Measurements from ENCODE around the gene CRYM. TPM values are rescaled to one million over a fixed set of nuclear protein-coding genes. Genes with fewer than 3 reads are reported as not detected.
A peak's percentile ranks its signal among the peaks of the same experiment; 100 is the strongest.
"Not testable (repeated sequence)": the region's sequence is repeated elsewhere in the genome, so short reads cannot be mapped to it uniquely, and the experiment has no call there.

Gene CRYM
- total RNA-seq, 1 experiment from 2014 or later, result not detected

DNA sequence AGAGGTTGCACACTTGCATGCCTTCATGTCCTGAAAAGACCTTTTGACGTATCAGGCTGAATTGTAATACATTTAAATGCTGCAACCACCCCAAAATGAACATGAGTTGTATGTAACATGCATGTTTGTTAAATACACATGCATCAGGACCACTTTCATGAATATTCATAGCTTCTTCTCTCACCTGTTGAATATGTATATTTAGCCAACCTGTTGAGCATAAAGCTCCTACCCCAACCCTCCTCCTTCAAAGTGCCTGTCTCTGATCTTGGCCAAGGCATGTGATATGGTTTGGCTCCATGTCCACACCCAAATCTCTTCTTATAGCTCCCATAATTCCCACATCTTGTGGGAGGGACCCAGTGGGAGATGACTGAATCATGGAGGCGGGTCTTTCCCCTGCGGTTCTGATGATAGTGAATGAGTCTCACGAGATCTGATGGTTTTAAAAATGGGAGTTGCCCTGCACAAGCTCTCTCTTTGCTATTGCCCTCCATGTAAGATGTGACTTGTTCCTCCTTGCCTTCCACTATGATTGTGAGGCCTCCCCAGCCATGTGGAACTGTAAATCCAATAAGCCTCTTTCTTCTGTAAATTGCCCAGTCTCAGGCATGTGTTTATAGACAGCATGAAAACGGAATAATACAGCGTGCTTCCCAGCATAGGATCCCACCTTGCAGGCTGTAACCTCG lies 3.8 kb upstream of the CRYM start:
- DNase-seq (ENCODE audit: extremely low read depth, low read depth), result no peak

DNA sequence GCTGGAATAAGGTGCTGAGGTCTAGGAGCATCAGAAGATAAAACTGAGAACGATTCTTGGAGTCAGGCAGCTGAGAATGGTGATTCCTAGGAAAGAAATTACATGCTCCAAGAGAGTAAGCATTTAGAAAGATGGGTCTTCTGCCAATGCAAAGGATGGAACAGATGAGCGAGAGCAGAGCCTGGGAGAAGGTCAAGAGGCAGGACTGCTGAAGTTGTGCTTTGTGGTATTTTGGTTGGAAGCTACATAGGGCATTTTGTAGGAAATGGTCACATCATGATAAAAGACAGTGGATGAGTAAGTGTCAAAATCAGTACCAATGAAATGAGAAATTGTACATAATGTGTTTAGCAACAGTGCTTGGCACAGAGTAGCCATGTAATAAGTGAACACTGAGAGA lies 1.4 kb upstream of the CRYM start:
- no peak for DNase-seq (ENCODE audit: extremely low read depth, low read depth)

DNA sequence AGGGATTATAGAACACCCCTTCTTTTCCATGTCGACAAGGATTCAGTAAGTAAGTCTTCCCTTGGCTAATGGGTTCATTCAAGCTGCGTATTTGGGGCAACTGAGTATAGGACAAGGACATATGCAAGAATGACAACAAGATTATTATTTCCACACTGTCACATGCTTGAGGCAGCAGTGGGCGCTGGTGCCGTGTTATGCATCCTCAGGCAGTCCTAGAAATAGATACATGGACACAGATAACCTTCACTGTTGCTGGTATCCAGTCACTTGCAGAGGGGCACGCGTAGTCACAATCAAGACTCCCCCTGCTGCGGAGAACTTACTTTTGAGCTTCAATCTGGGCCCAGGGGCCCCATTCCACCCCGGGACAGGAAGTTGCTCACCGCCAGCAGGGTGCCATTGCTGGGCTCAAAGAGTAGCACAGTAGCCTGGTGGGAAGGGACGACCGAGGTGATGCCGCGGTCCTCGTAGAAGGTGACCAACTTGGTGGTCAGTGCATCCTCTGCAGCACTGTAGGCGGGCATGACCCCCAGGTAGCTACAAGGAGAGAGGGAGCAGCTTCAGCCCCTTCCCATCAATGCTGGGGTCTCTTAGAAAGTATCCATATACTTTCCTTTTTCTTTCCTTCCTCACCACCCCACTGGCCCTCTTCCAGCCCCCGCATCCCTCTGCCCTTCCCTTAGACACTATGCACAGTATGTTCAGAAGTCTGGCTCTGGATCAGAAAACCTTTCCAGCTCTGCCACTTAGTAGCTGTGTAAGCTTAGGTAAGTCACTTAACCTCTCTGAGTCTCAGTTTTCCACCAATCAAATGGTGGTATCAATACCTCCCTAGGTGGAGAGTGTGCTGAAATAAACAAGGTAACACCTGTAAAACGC lies 804 bp downstream of the CRYM start:
- no peak for DNase-seq (ENCODE audit: extremely low read depth, low read depth)

DNA sequence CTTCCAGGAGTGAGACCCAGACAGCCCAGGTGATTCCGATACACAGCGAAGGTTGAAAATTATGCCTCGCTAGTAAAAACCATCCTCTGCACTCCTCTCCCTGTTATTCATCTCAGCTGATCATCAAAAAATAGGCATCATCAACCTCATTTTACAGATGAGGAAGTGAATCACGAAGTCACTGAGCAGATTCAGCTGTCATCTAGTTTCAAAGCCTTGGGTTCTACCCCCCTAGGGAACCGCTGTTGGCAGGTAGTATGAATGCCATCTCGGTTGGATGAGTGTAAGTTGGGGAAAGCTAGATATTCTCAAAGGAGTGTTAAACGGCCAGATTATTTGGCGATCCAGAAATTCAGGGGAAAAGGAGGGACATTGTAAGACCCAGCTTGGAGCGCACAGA lies 2.0 kb downstream of the CRYM start:
- no peak for DNase-seq (ENCODE audit: extremely low read depth, low read depth)

DNA sequence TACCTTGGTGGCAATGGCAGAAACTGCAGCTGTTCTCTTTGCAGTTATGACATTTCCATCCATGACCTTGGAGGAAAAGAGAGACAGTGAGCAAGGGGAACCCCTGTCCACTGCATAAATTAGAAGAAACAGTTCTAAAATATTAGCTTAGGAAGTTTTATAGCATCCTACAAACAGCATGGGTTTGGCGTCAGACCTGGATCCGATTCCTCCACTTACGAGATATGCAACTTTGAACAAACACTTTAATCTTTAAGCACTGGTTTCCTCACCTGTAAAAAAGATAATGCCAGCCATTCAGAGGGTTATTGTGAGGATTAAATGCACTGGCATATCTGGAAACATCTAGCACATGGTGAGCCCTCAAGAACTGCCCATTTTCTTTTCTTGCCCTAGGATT lies 2.6 kb downstream of the CRYM start:
- DNase-seq (ENCODE audit: extremely low read depth, low read depth), result no peak

DNA sequence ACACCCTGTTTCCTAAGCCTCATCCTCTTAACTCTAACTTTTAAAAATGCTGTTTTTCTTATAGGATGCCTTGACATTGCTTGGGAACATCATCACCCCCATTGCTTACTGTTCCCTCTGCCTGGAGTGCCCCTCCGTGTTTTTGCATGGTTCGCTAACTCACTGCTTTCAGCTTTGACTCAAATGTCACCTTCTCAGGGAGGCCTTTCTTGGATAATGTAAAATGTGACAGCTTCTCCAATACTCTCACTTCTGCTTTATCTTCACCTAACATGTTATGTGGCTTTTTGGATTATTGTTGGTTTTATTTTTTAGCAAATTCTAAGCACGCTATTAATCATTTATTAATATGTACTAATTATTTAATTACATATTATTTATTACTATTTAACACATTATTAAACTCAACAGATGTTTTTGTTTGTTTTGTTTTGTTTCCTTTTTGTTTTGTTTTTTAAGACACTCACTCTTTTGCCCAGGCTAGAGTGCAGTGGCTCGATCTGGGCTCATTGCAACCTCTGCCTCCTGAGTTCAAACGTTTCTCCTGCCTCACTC lies 3.8 kb downstream of the CRYM start:
- DNase-seq (ENCODE audit: extremely low read depth, low read depth), result no peak

DNA sequence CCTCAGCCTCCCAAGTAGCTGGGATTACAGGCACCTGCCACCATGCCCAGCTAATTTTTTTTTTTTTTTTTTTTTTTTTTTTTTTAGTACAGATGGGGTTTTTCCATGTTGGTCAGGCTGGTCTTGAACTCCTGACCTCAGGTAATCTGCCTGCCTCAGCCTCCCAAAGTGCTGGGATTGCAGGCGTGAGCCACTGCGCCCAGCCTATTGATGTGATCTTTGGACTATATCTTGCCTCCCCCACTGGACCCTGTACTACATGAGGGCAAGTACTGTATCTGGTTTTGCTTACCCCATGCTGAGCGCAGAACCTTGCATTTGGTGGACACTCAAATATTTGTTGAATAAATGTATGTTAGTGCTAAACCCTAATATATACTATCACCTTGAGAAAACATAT lies 5.3 kb downstream of the CRYM start:
- DNase-seq (ENCODE audit: extremely low read depth, low read depth), result not testable (repeated sequence)

DNA sequence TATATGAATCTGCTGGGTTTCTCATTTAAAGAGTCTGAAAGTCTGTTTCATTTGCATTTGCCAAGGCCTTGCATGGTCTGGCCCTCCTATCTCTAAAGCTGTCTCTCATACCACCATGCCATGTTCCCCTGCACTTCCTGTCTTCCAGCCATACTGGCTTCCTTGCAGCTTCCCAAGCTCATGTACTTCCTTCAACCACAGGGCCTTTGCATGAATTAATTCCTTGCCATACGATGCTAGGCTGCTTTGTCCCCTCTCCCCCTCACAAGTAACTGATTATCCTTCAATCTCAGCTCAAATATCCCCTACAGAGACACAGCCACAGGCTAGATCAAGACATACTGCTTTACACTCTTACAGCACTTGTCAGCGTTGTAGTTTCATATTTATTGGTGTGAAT lies 5.8 kb downstream of the CRYM start:
- DNase-seq (ENCODE audit: extremely low read depth, low read depth), result no peak

DNA sequence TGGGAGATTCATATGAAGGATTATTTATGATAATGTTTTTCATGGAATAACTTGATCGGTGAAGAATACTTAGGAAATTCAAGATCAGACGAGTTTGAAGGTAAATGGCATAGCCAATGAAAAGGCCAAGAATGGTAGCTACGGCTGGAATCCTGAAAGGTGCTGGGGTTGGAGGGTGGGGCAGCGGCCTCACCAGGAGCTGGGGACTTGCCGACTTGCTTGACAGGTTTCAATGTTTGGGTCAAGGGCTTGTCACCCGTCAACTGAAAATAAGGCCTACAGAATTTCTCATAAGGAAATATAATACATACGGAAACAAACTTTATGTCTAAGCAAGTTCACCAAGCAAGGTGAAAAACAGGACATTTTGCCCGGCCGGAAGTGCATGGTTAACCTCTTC lies 9.9 kb downstream of the CRYM start:
- no peak for DNase-seq (ENCODE audit: extremely low read depth, low read depth)

DNA sequence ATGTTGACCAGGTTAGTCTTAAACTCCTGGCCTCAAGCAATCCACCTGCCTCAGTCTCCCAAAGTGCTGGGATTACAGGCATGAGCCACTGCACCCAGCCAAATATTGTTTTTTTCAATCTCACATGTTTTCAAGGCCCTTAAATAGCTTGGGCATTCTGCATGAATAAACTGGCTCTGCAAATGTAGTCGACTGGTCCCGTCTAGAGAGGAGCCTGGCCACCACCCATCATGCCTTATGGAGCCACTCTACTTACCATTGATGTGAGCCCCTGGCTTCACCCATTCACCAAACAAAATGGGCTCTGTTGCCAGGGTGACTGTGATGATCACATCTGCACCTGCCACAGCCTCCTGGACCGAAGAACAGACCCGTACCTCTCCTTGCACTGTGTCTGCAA lies 10.8 kb downstream of the CRYM start:
- no peak for DNase-seq (ENCODE audit: extremely low read depth, low read depth)

DNA sequence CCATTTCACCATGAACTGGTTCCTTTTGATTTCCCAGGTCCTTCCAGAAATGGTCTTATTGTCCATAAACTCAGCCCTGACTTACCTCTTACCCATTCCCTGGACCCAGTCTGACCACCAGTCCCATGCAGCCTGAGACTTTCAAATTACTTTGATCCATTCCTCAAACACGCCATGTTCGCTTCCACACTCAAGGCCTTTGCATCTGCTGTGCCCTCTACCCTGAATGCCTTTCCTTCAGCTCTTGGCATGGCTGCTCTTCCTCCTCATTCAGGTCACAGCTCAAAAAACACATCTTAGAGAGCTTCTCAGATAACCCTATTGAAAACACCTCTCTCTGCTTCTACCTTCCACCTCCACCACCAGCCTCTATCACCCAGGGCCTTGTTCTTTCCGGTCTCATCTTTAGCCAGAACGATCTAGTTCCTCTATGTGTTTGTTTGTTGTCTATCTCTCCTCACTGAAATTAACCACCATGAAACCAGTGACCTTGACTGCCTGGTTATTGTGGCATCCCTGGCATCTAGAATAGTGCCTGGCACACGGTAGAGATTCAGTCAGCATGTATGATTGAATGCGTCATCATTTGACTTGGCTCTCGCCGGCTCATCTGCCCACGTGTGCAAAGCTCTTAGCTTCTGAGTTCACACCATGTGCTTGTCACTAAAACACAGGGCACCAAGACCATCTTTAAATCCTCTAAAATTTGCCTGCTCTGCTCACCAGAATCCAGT lies 12.8 kb downstream of the CRYM start:
- no peak for DNase-seq (ENCODE audit: extremely low read depth, low read depth)

DNA sequence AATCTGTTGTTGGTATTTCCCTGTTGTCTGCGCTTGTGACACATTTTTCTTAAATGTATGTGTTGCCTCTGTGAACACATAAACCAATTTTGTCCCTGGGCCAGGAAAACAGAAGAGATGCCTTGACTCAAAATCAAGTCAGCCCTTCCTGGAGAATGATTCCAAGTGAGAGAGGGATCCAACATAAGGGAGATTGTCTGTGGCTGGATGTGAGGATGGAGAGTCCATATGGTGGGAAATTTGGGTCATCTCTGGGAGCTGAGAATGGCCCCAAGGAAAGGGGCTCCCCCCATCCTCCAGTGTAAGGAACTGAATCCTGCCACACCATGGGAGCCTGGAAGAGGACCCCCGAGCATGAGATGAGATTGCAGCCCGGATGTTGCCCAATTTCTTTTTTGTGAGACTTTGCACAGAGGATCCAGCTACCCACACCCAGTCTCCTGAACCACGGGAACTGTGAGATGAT lies 13.5 kb downstream of the CRYM start:
- DNase-seq (ENCODE audit: extremely low read depth, low read depth), result no peak

DNA sequence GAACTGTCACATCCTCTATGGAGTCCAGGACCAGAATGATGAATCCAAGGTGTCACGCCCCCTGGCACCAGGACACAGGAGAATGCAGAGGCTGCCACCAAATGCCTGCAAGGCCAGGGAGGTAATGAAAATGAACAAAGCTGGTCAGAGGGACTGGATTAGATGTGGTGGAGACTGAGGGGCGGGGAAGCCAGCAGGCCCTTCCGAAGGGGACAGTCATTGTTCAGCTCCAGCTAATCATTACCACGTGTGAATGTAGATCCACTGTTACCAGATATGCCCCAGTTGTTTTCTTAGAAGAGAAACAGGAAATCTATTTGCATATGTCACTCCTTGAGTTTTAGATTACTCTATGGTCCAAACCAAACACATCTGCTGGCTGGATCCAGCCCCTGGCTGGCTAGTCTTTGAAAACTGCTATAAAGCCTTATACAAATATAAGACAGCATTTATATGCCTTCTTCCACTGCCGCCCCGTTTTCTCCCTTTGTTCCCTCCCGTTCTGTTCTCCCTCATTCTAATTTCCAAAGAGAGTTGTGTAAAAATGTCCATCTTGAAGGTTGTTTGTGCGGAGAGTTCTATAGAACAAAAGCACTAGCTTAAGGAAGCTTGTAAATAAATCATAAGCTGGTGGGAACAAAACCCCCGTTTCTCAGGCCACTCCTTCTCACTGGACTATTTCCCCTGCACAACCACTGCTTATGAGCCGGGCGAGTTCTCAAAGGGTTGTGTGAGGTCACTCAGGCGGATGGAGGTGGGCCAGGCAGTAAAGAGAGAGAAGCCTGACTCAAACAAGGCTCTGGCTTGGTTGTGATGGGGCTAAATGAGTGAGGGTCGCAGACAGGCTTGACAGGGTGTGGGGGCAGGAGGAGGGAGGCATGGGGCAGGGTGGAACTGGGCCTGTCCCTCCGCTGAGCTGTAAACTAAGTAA lies 14.2 kb downstream of the CRYM start:
- no peak for DNase-seq (ENCODE audit: extremely low read depth, low read depth)

DNA sequence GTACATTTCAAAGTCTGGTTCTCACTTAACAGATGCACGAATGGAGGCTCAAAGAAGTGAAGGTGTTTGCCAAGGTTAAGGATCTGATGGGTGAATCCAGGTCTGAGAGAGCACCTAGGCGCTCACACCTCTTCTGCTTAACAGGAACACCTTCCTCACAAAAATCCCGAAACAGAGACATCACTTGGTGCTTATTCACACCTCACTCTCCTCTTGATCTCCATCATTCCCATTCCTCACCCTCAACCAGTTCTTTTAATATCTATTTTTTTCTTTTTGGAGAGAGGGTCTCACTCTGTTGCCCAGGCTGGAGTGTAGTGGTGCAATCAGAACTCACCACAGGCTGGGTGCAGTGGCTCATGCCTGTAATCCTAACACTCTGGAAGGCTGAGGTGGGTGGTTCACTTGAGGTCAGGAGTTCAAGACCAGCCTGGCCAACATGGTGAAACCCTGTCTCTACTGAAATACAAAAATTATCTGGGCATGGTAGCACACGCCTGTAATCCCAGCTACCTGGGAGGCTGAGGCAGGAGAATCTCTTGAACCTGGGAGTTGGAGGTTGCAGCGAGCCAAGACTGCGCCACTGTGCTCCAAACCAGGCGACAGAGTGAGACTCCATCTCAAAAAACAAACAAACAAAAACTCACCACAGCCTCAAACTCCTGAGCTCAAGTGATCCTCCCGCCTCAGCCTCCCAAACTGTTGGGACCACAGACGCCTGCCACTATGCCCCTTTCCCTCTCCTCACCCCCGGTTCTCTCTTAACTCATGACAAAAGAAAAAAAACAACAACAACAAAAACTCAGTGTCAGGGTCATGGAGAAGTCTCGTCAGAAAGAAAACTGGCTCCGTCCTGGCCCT lies 15.1 kb downstream of the CRYM start:
- DNase-seq (ENCODE audit: extremely low read depth, low read depth), result no peak

DNA sequence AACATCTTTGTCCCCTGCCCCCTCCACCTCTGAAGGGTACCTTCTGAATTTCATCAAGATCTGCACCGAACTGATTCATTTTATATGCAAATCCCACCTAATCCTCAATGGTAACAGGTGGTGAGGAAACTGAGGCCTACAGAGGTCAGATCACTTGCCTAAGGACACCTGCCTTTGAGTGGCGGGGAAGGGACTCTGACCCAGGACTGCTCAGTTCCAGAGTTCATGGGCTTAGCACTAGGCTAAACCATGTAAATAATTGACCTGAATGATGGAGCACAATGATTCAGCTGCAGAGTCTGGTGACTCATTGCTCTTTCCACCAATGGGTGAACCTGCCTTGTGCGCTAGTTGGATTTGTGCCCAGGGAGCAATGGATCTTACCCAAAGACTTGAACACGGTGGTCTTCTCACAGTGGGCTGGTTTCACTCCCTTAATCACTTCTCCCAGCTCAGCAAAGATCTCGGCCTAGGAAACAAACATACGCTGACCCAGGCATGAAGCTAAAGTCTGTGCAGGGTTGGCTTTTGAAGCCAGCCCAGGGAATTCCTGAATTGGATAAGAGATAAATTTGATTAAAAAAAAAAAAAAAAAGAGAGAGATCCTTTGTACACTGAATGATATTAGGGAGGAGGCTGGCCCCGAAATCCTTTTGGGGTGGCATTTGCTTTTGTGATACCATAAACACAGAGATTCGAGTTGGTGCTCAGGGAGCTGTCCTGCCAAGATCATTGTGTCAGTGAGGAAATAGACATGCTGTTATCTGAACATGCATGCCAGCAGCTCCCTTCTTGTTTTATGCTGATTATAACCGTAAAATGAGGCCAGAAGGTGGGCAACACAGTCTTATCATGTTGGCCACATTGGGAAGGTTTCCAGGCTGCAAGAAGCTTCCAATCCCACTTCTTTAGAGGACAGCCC lies 17.0 kb downstream of the CRYM start:
- peak; percentile 55 for DNase-seq (ENCODE audit: extremely low read depth, low read depth)

DNA sequence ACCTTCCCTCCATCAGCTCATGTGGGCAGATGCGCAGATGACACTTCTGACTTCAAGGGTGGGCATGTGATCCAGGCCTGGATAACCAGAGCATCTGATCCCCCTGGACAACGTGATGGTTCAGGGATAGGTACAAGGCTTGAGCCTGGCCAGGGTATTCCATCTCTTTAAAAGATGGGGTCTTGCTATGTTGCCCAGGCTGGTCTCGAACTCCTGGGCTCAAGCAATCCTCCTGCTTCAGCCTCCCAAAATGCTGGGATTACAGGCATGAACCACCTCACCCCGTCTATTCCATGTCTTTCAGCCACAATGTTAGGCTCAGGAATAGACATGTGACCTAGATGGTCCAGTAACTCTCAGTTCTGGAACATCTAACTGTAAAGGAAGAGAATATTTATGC lies 20.8 kb downstream of the CRYM start:
- no peak for DNase-seq (ENCODE audit: extremely low read depth, low read depth)

DNA sequence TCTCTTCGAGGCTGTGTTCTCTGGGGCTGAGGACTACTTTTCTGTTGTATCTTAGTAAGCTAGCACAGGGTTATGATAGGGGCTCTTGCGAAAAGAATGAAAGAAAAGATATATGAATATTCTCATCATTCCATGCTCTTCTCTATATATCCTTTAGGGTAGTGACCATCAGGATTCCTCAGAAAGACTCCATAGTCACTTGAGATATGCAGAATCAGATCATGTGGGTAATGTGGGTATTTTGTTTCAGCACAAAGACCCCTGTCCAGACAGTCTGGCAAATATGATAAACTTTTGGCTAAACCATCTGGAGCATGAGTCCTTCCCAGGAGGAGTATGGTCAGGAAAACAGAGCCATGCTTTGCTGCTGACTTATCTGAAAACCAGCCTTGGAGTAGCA lies 21.5 kb downstream of the CRYM start:
- no peak for DNase-seq (ENCODE audit: extremely low read depth, low read depth)

DNA sequence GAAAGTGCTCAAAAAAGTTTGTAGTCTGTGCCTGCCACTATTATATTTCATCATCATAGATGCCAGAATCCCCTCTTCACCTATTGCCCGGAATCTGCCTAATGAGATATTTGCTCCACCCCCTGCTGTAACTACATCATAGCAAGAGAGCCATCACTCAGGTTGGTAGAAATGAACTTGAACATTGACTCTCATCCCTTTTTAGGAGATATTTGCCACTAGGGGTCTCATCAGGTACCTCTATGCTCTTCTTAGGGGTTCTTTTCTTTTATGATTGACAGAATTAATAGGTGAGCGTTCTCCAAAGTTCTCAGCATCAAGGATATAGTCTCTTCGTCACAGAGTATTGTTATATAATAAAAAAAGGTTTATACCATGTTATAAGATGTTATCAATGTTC lies 24.6 kb downstream of the CRYM start:
- DNase-seq (ENCODE audit: extremely low read depth, low read depth), result no peak

Data from NCI-H460 (cell line).